ENCODE results near the gene SPEM2.
"Not testable (repeated sequence)": the region's sequence is repeated elsewhere in the genome, so short reads cannot be mapped to it uniquely, and the experiment has no call there.

SPEM2 gene

DNA sequence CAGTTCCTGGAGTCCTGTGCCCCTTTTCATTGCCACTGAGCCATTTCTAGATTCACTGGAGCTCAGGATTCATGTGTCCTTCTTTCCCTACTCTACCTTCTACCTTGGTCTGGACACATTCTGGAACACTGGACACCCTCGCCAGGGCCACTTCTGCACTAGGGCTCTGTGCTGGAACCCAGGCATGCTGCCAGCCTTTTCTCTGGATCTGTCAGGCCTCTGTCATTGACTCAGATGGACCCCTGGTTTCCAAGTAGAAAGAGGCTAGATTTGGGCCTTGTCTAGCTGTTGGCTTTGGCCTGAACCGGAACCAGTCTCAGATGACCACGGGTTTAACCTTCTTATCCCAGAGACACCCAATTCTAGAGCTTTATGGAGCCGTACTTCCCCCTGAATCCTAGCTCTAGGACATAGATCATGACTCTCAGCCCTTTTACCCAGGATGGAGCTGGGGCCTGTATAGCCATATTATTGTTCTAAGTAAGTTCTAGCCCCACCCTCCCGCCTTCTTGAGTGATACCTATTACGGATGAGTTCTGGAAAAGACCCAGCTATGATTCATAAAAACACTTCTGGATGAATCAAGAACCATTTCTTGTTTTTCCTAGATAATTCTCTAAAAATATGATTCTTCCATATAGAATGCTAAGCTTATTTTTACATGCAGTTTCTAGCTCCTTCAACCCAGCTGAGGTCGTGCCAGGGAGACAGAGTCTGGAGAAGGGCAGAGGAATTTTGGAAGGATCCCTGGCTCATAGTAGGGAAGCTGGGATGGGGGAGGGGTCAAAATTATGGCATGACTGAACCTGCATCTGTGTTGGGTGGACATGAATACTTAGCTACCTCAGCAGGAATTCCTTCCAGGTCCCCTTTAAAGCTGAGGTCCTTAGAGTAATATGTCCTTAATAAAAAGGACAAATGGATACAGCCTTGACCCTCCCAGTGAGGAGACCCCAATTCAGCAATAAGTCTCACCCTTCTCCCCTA lies 18.4 kb downstream of the SPEM2 start:
- no peak for DNase-seq

DNA sequence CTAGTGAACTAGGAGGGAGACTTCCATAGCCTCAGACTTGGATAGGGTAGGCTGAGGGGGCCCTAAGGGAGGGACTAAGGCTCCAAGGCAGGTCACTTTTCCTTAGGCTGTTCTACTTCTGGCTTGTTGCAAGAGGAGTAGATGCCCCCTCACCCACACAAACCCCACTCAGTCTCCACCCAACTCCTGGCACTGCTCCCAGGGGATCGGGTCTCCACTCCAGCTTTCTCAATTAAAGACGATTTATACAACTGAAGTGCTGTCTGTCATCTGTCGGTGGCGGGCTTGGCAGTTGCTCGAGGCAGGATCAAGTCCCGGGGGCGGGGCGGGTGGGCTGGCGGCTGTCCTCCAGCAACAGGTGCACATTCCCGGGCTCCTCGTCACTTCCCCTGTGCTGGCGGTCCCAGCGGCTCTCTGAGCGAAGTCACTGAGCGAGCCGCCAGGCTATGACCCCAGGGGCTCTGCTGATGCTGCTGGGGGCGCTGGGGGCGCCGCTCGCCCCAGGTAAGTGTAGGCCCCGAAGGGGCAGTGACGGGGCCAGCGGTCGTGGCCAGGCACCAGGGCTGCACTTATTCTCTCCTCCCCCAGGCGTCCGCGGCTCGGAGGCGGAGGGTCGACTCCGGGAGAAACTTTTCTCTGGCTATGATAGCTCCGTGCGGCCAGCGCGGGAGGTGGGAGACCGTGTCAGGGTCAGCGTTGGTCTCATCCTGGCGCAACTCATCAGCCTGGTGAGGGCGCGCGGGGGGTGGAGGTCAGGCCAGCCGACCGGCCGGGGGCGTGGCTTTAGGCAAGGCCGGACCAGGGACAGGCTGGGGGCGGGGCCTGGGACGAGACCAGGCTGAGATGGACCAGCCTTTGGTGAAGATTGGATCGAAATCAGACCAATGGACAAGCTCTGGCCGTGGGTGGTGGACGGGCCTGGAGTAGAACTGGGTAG lies 19.5 kb downstream of the SPEM2 start, which contains the start of gene CHRNB1:
Gene CHRNB1 (plus strand): TSS at position 380 of the 937 bp plus-strand sequence. CDS start 67 bp downstream, at position 447.
- DNase-seq, result peak in 1 of 2 donors; percentile 23

DNA sequence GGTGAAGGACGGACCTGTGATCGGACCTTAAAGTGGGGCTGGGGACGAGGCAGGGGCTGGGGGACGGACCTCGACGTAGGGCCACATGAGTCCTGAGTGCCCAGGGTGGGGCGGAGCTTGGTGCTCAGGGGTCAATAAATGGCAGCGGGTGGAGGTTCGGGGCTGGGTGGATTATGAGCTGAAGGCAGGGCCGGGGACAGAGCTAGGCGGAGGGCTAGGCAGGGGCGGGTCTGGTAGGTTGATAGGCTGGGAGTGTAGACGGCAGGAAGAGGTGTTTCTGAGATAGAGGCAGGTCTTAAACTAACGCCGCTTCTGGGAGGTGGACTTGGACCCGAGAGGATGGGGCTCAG lies 20.2 kb downstream of the SPEM2 start:
- DNase-seq, result no peak

DNA sequence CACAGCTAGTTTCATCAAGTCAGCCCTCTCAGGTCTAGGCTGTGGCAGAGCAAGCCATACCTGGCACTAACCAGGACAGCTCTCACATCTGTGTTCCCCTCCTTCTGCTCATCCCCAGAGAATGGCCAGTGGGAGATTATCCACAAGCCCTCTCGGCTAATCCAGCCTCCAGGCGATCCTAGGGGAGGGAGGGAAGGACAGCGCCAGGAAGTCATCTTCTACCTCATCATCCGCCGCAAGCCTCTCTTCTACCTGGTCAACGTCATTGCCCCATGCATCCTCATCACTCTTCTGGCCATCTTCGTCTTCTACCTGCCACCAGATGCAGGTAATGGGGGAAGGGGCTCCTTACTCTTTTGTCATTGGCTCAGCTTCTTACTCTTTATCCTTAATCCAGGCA lies 23.0 kb downstream of the SPEM2 start:
- DNase-seq, result no peak

DNA sequence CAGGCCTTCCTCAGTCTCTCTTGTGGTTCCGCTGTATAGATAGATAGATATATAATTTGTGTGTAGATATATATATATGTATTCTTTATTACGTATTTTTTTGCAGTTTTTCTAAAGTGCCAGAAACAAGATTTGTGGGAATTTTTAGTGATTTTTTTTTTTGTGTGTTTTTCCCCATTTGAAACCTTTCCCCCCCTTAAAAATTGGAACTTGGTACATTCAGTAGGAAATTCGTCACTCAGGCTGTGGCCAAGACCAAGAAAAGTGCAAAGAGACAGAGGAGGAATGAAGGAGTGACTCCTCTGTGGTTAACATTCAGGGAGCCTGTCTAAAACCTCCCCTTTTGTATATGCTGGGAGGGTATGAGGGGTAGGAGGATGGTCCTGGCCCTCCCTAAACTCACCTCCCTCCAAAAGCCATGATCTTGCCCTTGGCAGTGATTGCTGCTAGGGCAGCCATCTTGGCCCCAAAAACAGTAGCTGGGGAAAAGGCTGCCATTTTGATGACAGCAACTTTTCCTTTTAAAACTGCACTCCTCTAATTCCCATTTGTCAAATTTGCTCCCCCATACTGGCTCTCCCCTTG lies 34.6 kb downstream of the SPEM2 start:
- no peak for DNase-seq

DNA sequence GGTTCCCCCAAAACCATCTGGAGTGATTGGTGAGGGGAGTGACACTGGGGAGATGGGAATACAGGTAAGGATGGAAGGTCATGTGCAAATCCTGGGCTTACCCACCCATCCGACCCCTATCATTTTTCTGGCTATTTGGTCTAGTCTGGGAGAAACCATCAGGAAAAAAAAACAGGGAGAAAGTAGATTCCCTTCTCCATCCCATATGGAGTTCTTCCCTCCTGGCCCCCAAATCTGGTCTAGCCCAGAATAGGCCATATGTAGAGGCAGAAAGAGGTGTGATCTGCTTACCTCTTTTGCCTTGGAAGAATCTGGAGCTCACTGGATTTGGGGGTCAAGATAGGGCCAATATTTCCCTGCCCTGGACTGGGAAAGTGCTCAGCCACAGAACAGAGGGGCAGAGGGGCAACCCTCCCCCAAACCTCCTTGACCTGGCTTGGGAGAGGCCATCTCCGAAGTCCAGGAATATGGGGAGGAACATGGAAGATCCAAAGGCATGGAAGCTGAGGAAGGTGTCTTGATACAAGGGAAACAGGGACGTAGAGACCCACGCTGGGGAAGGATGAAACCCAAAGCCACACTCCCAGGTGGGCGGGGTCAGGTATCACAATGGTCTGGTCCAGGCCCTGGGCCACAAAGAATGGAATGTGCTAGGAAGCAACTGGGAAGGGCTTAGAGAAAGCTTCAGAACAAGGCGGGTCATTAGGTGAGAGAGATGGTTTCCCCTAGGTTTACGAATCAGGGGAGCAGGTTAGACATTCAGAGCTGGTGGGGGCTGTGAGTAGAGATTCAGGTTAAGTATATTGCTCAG lies 35.6 kb downstream of the SPEM2 start:
- no peak for DNase-seq

DNA sequence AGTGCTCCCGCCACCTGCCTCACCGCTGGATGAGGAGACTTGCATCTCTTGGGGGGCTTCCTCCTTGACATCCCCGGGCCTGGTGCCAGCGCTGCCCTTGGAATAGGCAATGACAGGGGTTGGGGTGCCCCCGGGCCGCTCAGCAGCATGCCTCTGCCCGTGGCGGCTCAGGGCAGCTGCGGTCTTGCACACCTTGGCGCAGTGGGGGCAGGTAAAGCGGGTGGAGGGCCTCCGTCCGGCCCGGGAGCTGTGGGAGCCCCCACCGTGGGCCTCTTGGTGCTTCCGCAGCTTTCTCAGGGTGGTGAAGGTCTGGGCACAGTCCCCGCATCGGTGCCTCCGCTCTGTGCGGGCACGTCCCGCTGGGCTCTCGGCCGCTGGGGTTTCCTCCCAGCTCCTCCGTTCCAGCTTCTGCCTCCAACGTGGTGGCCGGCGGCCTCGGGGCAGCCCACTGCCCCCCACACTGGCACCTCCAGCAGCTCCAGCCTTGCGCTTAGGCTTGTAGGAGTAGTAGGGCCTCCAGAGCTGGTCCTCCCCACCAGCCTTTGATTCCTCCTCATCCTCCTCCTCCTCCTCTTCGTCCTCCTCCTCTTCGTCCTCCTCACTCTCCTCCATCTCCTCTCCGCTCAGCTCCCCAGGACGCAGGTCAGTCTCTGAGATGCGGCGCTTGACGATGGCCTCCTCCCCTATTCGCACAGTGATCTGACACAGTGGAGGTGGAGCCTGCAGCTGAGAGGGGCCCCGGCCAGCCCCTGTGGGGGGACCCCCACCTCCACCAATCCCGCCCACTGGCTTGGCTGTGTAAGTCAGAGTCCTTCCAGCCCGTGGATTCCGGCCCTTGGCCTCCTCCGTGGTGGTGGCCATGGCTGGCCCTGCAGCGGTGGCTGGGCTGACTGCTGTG lies 37.3 kb downstream of the SPEM2 start:
- DNase-seq, result no peak

DNA sequence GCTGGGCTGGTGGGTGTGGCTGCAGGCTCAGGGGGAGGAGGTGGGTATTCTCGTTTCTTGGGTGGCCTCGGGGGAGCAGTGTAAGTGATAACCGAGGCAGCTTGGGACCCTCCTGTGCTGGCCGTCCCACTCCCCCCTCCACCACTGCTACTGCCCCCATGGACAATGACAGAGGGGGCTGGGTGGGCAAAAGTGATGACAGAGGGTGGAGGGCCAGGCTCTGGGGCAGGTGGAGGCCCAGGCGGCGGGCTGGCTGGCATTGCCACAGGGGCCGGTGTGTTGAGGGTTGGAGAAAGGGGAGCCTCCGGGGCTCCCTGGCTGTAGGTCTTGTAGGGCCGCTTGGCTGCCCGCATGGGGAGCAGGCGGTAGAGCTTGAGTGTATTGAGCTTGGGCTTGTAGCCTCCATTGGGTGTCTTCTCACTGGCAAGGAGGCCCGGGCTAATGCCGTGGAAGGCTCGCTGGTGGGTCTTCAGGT lies 38.0 kb downstream of the SPEM2 start:
- DNase-seq, result no peak

DNA sequence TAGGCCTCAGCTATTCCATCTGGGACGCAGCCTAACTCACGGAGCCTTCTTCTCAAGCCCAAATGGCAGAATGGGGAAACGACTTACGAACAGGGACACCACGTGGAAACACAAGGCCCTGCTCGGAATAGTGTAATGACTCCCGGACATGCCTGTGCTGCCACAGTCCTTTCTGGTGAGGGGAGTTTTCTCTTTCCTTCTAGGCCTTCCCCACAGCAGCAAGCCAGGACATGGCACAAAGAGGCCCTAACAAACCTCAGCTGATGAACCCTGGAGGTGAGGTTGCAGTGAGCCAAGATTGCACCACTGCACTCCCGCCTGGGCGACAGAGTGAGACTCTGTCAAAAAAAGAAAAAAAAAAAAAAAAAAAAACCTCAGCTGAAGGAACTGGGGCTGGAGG lies 38.7 kb downstream of the SPEM2 start:
- no peak for DNase-seq

DNA sequence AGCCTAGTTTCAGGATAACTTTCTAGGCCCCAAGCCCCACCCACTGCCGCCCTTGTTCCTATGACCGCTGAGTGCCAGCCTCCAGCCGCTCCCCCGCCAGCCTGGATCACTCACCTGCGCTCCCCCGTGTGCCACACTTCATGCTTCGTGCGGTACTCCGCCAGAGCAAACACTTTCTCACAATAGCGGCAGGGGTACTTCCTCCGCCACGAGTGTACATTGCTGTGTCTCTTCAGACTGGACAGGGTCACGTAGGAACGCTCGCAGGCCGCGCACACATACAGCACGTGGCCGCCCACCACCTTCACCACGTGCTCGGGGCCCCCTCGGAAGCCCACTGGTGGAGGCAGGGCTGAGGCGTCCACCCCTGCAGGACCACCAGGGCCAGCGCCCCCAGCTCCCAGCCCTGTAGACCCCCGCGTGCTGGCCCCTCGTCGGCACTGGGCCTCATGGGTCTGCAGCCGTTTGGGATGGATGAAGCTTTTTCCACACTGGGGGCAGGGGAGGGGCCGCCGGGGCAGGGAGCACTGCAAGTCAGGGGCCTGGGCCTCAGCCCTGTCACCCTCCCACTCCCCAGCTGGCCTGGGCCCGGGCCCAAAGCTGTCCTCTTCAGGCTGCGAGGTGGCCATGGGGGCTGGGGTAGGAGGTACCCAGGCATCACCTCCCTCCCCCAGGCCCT lies 40.3 kb downstream of the SPEM2 start:
- no peak for DNase-seq

DNA sequence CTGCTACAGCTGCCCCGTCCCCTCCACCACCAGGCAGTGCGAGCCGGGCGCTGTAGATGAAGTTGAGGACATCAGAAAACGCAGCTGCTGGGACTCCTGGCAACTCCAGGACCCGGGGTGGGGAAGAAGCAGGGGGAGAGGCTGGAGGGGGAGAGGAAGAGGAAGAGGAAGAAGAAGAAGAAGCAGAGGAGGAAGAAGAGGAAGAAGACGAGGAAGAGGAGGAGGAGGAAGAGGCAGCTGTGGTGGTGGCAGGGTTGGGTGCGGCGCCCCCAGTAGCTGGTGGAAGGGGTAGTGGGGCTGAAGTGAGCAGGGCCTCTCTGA lies 40.9 kb downstream of the SPEM2 start:
- DNase-seq, result no peak

DNA sequence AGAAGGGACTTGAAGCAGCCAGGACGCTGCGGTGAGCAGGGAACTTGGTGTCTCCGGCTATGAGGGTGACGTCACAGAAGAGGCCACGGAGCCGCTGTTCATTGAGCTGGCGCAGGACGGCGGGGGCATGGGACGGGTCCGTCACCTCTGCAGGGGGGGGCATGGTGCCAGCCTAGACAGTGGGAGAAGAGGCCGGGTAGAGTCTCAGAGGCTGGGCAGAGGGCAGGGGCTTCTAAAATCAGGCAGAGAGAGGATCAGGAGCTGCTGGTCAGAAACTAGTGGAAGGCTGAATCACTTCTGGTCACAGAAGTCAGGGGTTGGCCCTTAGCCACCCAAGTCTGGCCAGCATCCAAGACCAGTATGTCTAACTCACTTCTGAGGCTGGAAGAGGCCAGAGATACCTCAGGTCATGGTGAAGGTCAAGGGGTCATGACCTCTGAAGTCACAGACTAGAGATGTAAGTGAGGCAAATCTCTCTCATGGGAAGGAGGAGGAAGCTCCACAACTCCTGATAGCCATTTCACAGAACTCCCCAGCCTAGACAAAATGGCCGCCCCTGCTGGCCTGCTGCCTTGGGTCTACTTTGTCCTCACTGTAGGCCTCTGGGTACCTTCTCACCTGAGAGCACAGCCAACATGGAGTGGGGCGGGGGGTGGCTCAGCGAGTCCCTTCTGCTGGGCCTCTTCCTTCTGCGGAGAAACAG lies 41.4 kb downstream of the SPEM2 start:
- DNase-seq, result peak in 1 of 2 donors; percentile 26

DNA sequence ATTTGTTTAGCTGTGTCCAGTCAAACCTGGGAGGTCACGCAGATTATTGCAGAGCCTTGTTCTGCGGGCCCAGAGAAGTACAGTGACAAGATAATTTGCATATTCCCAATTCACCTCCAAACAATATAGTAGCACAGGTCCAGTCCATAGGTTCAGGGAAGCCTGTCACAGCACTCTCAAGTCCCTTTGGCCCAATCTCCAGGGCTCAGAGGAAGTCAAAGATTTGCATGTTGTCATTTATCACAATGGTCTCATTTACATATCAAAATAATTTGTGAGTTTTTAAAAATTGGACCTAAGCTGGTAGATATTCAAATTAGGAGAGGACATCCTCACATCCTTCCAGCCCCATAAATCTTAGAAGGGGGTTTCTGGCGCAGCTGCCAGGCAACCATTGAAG lies 42.1 kb downstream of the SPEM2 start:
- no peak for DNase-seq

DNA sequence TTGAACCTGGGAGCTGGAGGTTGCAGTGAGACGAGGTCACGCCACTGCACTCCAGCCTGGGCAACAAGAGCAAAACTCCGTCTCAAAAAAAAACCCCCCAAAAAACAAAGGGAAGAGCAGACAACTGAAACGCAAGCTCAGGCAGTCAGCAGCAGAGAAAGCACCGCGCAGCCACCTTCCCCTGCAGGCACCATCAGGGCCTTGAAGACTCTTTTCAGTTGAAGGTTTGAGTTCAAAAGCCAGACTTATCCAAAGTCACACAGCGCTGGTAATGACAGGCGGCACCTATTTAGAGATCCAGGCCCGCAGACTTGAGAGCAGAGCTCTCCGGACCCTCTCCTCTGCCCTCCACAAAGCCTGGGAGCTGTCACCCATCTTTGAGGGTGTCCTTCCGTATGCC lies 42.9 kb downstream of the SPEM2 start:
- DNase-seq, result no peak

DNA sequence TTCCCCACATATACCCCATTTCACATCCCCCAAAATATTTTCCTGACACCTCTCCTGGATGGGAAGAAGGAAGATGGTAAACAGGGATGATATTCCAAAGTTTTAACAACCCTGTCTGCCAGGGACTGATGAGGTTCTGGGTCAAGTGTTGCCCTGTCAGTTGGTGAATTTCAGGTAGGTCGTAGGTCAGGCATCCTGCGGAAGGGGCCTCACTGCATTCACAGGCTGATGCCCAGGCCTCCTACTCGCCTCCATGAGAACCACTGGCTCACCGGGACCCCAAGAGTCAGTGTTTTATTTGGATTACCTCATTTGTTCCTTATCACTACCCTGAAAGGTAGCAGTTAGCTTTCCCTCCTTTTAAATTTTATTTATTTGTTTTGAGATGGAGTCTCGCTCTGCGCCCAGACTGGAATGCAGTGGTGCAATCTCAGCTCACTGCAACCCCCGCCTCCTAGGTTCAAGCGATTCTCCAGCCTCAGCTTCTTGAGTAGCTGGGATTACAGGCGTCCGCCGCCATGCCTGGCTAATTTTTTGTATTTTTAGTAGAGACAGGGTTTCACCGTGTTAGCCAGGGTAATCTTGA lies 43.5 kb downstream of the SPEM2 start:
- no peak for DNase-seq

DNA sequence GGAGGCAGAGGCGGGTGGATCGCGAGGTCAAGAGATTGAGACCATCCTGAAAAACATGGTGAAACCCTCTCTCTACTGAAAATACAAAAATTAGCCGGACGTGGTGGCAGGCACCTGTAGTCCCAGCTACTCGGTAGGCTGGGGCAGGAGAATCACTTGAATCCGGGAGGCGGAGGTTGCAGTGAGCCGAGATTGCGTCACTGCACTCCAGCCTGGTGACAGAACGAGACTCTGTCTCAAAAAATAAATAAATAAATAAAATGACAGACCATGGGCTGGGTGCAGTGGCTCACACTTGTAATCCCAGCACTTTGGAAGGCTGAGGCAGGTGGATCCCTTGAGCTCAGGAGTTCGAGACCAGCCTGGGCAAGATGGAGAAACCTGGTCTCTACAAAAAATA lies 44.4 kb downstream of the SPEM2 start:
- not testable (repeated sequence) for DNase-seq

DNA sequence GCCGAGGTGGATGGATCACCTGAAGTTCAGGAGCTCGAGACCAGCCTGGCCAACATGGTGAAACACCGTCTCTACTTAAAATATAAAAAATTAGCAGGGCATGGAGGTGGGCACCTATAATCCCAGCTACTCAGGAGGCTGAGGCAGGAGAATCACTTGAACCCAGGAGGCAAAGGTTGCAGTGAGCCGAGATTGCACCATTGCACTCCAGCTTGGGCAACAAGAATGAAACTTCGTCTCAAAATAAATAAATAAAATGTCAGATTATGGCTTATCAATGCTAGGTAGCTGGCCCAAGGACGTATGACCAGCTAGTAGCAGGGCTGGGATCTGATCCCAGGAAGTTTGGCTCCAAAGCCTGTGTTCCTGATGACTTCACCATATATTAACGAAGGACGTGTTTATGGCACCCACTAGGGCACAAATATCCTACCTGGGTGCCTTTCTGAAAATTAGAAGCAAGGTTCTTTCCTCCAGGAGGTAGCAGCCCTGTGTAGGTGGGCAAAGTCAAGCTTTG lies 45.1 kb downstream of the SPEM2 start:
- not testable (repeated sequence) for DNase-seq

DNA sequence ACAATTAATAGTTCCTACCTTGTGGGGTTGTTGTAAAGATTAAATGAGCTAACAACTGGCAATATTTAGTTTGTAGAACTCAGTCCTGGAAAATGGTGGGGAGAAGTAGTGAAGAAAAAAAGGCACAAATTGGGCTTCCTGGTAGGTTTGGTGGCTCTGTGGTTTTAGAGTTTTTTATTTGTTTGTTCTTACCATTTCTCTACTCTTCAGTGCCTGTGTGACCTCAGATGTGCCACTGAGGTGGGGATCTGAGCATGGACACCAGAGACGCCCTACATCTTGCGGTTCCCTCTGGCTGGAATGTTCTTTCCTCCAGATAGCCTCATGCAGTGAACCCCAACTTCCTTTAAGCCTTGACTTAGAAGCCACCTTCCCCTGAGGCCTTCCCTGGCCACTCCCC lies 46.3 kb downstream of the SPEM2 start:
- DNase-seq, result no peak

DNA sequence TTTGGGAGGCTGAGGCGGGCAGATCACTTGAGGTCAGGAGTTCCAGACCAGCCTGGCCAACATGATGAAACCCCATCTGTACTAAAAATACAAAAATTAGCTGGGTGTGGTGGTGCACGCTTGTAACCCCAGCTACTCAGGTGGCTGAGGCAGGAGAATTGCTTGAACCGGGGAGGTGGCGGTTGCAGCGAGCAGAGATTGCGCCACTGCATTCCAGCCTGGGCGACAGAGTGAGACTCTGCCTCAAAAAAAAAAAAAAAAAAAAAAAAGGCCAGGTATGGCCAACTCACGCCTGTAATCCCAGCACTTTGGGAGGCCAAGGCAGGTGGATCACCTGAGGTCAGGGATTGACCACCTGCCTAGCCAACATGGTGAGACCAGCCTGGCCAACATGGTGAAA lies 49.4 kb downstream of the SPEM2 start:
- DNase-seq, result not testable (repeated sequence)
